Measurements from ENCODE around the gene DSCAML1. TPM values are rescaled to one million over a fixed set of nuclear protein-coding genes. Genes with fewer than 3 reads are reported as not detected.

Gene DSCAML1
- total RNA-seq, 6 experiments from 2014 or later = not detected

- H3K27ac Mint-ChIP-seq = no peak overlapping the region
- no peaks in the 10 kb centered on the region for H3K4me1 Mint-ChIP-seq (ENCODE audit: low read depth)
- no peak for DNase-seq
- no peak overlapping the region for H3K4me3 Mint-ChIP-seq
- no peaks in the 10 kb centered on the region; the same call in 1 of the 2 replicates for H3K36me3 Mint-ChIP-seq (ENCODE audit: low read depth)
- H3K9me3 Mint-ChIP-seq = no peaks in the 10 kb centered on the region
- peaks cover 19% of the 10 kb centered on the region for H3K27me3 Mint-ChIP-seq (ENCODE audit: insufficient read depth)
- no peak for TF ChIP-seq CTCF (IDR thresholded peaks at IDR 0.05)
These were observed 176.9 kb downstream of the DSCAML1 start for GRCh38 chr11:117620086-117620485.

GRCh38 chr11:117619661-117620060 is 177.4 kb downstream of the DSCAML1 start:
- Mint-ChIP-seq H3K36me3 (ENCODE audit: low read depth) (no peaks in the 10 kb centered on the region; the same call in 1 of the 2 replicates), H3K27ac (no peak overlapping the region), H3K9me3 (no peaks in the 10 kb centered on the region), H3K27me3 (ENCODE audit: insufficient read depth) (peaks cover 19% of the 10 kb centered on the region), H3K4me1 (ENCODE audit: low read depth) (no peaks in the 10 kb centered on the region), H3K4me3 (no peak overlapping the region)
- TF ChIP-seq CTCF (IDR thresholded peaks at IDR 0.05) = no peak
- DNase-seq = no peak

- H3K27me3 Mint-ChIP-seq (ENCODE audit: insufficient read depth) = peaks cover 19% of the 10 kb centered on the region
- H3K4me3 Mint-ChIP-seq = no peak overlapping the region
- no peak for DNase-seq
- H3K4me1 Mint-ChIP-seq (ENCODE audit: low read depth) = no peaks in the 10 kb centered on the region
- no peak for TF ChIP-seq CTCF (IDR thresholded peaks at IDR 0.05)
- H3K36me3 Mint-ChIP-seq (ENCODE audit: low read depth) = no peaks in the 10 kb centered on the region; the same call in 1 of the 2 replicates
- no peak overlapping the region for H3K27ac Mint-ChIP-seq
- no peaks in the 10 kb centered on the region for H3K9me3 Mint-ChIP-seq
These were observed 178.0 kb downstream of the DSCAML1 start for GRCh38 chr11:117618982-117619355.

- H3K9me3 Mint-ChIP-seq = no peaks in the 10 kb centered on the region
- no peak overlapping the region for H3K27ac Mint-ChIP-seq
These were observed 178.6 kb downstream of the DSCAML1 start for GRCh38 chr11:117618302-117618981.

GRCh38 chr11:117616979-117617378 is 180.0 kb downstream of the DSCAML1 start:
- Mint-ChIP-seq H3K27me3 (ENCODE audit: insufficient read depth) (peaks cover 24% of the 10 kb centered on the region), H3K36me3 (ENCODE audit: low read depth) (no peaks in the 10 kb centered on the region; the same call in 1 of the 2 replicates), H3K9me3 (no peaks in the 10 kb centered on the region), H3K4me3 (no peak overlapping the region), H3K27ac (no peak overlapping the region), H3K4me1 (ENCODE audit: low read depth) (no peaks in the 10 kb centered on the region)
- TF ChIP-seq CTCF (IDR thresholded peaks at IDR 0.05) = no peak
- DNase-seq = no peak

More at GRCh38 chr11:117618302-117618981, 178.6 kb downstream of the DSCAML1 start:
- DNase-seq = no peak
- H3K27me3 Mint-ChIP-seq (ENCODE audit: insufficient read depth) = peaks cover 19% of the 10 kb centered on the region
- no peak for TF ChIP-seq CTCF (IDR thresholded peaks at IDR 0.05)
- no peaks in the 10 kb centered on the region; the same call in 1 of the 2 replicates for H3K36me3 Mint-ChIP-seq (ENCODE audit: low read depth)
- H3K4me1 Mint-ChIP-seq (ENCODE audit: low read depth) = no peaks in the 10 kb centered on the region
- no peak overlapping the region for H3K4me3 Mint-ChIP-seq
